ENCODE data around the gene SLC10A4. TPM values are rescaled to one million over a fixed set of nuclear protein-coding genes. Genes with fewer than 3 reads are reported as not detected.

SLC10A4 gene
- total RNA-seq, 6 experiments from 2014 or later: not detected

GRCh38 chr4:48493452-48494100, 10.4 kb downstream of the SLC10A4 start:
- Mint-ChIP-seq H3K27me3 (ENCODE audit: insufficient read depth) (peaks cover 21% of the 10 kb centered on the region), H3K36me3 (ENCODE audit: low read depth) (peaks cover 4% of the 10 kb centered on the region; the same call in 1 of the 2 replicates), H3K4me1 (ENCODE audit: low read depth) (no peaks in the 10 kb centered on the region), H3K27ac (no peak overlapping the region), H3K4me3 (no peak overlapping the region), H3K9me3 (no peaks in the 10 kb centered on the region)
- DNase-seq: no peak
- TF ChIP-seq CTCF (IDR thresholded peaks at IDR 0.05): no peak

GRCh38 chr4:48495941-48496340, 12.8 kb downstream of the SLC10A4 start:
- H3K9me3 Mint-ChIP-seq: no peaks in the 10 kb centered on the region
- no peak for DNase-seq
- H3K27ac Mint-ChIP-seq: no peak overlapping the region
- H3K36me3 Mint-ChIP-seq (ENCODE audit: low read depth): peaks cover 10% of the 10 kb centered on the region
- TF ChIP-seq CTCF (IDR thresholded peaks at IDR 0.05): no peak
- no peak overlapping the region for H3K4me3 Mint-ChIP-seq
- H3K27me3 Mint-ChIP-seq (ENCODE audit: insufficient read depth): peaks cover 7% of the 10 kb centered on the region; the same call in 1 of the 2 replicates
- H3K4me1 Mint-ChIP-seq (ENCODE audit: low read depth): no peaks in the 10 kb centered on the region

- no peak for DNase-seq
- Mint-ChIP-seq H3K27me3 (ENCODE audit: insufficient read depth) (0 out of 2 replicates have a peak, but pooled peaks cover 2% of the 10 kb centered on the region), H3K4me1 (ENCODE audit: low read depth) (peaks cover 8% of the 10 kb centered on the region), H3K4me3 (no peak overlapping the region), H3K27ac (no peak overlapping the region), H3K36me3 (ENCODE audit: low read depth) (peaks cover 10% of the 10 kb centered on the region), H3K9me3 (no peaks in the 10 kb centered on the region)
- TF ChIP-seq CTCF (IDR thresholded peaks at IDR 0.05): no peak
Measured at GRCh38 chr4:48498895-48499294, 15.8 kb downstream of the SLC10A4 start.

GRCh38 chr4:48499551-48500066, 16.5 kb downstream of the SLC10A4 start:
- no peak for TF ChIP-seq CTCF (IDR thresholded peaks at IDR 0.05)
- Mint-ChIP-seq H3K36me3 (ENCODE audit: low read depth) (peaks cover 10% of the 10 kb centered on the region), H3K4me3 (no peak overlapping the region), H3K27me3 (ENCODE audit: insufficient read depth) (no peaks in the 10 kb centered on the region), H3K27ac (no peak overlapping the region), H3K4me1 (ENCODE audit: low read depth) (peaks cover 13% of the 10 kb centered on the region), H3K9me3 (no peaks in the 10 kb centered on the region)
- no peak for DNase-seq

GRCh38 chr4:48503233-48504025, 20.3 kb downstream of the SLC10A4 start:
- no peak for DNase-seq
- peaks cover 13% of the 10 kb centered on the region for H3K4me1 Mint-ChIP-seq (ENCODE audit: low read depth)
- no peaks in the 10 kb centered on the region for H3K9me3 Mint-ChIP-seq
- no peak overlapping the region for H3K4me3 Mint-ChIP-seq
- peaks cover 6% of the 10 kb centered on the region for H3K36me3 Mint-ChIP-seq (ENCODE audit: low read depth)
- H3K27ac Mint-ChIP-seq: no peak overlapping the region
- no peak for TF ChIP-seq CTCF (IDR thresholded peaks at IDR 0.05)
- H3K27me3 Mint-ChIP-seq (ENCODE audit: insufficient read depth): no peaks in the 10 kb centered on the region
